Thoracic aorta (tissue), 2 donors: ENCODE measurements around the gene DPP6. TPM values are rescaled to one million over a fixed set of nuclear protein-coding genes. Genes with fewer than 3 reads are reported as not detected.

Experiments used
- ATAC-seq: fragments of 150-250 bp; one replicate; pipeline ENCODE4 v1.8.0; 2017; ENCODE audit warnings: low read depth; ENCODE audit not compliant: insufficient number of reproducible peaks, low FRiP score
- DNase-seq: peaks from one replicate; pipeline ENCODE4 v3.0.0-alpha.2; 2020; ENCODE audit warnings: low spot score
- H3K27ac ChIP-seq, 2 donors: fragments of 200-600 bp; sonication (generic); 1 replicate in 1 of 2; 2 replicates in 1 of 2; pipeline ENCODE4 v1.5.1; 2016; ENCODE audit warnings: mild to moderate bottlenecking in 2 of 2, moderate library complexity in 2 of 2
- H3K27me3 ChIP-seq: fragments of 200-600 bp; sonication (generic); replicated peaks from 2 replicates; pipeline ENCODE4 v1.6.0; 2016; ENCODE audit warnings: mild to moderate bottlenecking; ENCODE audit not compliant: insufficient read depth
- H3K36me3 ChIP-seq: fragments of 200-600 bp; sonication (generic); one replicate; pipeline ENCODE4 v1.5.1; 2016
- H3K4me1 ChIP-seq, 2 donors: fragments of 200-600 bp; sonication (generic); 1 replicate in 1 of 2; 2 replicates in 1 of 2; pipeline versions ENCODE4 v1.5.1 to v1.6.0; 2016; ENCODE audit warnings: low read depth in 2 of 2, mild to moderate bottlenecking in 1 of 2; ENCODE audit not compliant: control insufficient read depth in 1 of 2
- H3K4me3 ChIP-seq: fragments of 200-600 bp; sonication (generic); 2 replicates; pipeline ENCODE4 v1.5.1; 2016; ENCODE audit warnings: mild to moderate bottlenecking
- H3K9me3 ChIP-seq: fragments of 200-600 bp; sonication (generic); 2 replicates; pipeline ENCODE4 v1.5.1; 2016
- CTCF ChIP-seq: fragments of 200-600 bp; sonication (generic); IDR thresholded peaks from one replicate; pipeline ENCODE4 v1.5.1; 2019; ENCODE audit warnings: antibody characterized with exemption
- total RNA-seq, 2 donors: library from RNA; depleted of rRNA; stranded (reverse); fragments of >200 nt; gene quantifications; one replicate each; pipeline versions ENCODE4 v1.1.0 to v1.2.3, GENCODE V29; 2016

The DPP6 gene
- total RNA-seq, 2 donors from 2014 or later, result not detected

- Histone ChIP-seq H3K4me3 (no peak overlapping the region), H3K27me3 (no peaks in the 10 kb centered on the region), H3K27ac (no peak overlapping the region), H3K9me3 (no peaks in the 10 kb centered on the region), H3K4me1 (no peaks in the 10 kb centered on the region), H3K36me3 (no peaks in the 10 kb centered on the region)
- no peak for ATAC-seq
- DNase-seq, result no peak
- TF ChIP-seq CTCF, result no peak
These were observed 718.2 kb downstream of the DPP6 start for GRCh38 chr7:154770361-154770760.

GRCh38 chr7:154770962-154771361 is 718.8 kb downstream of the DPP6 start:
- no peak for TF ChIP-seq CTCF

GRCh38 chr7:154774303-154774969 is 722.2 kb downstream of the DPP6 start:
- Histone ChIP-seq H3K27me3 (no peaks in the 10 kb centered on the region), H3K27ac (no peak overlapping the region), H3K4me3 (no peak overlapping the region), H3K9me3 (no peaks in the 10 kb centered on the region), H3K36me3 (no peaks in the 10 kb centered on the region), H3K4me1 (no peaks in the 10 kb centered on the region)
- no peak for TF ChIP-seq CTCF
- DNase-seq, result no peak
- ATAC-seq, result no peak

More at GRCh38 chr7:154770962-154771361, 718.8 kb downstream of the DPP6 start:
- no peak overlapping the region for H3K4me3 ChIP-seq
- H3K36me3 ChIP-seq, result no peaks in the 10 kb centered on the region
- no peaks in the 10 kb centered on the region for H3K27me3 ChIP-seq
- no peak overlapping the region for H3K27ac ChIP-seq
- ATAC-seq, result no peak
- H3K9me3 ChIP-seq, result no peaks in the 10 kb centered on the region
- DNase-seq, result no peak
- H3K4me1 ChIP-seq, result no peaks in the 10 kb centered on the region

GRCh38 chr7:154775681-154776080 is 723.5 kb downstream of the DPP6 start:
- TF ChIP-seq CTCF, result no peak
- Histone ChIP-seq H3K4me1 (no peaks in the 10 kb centered on the region), H3K36me3 (no peaks in the 10 kb centered on the region), H3K27ac (no peak overlapping the region), H3K9me3 (no peaks in the 10 kb centered on the region), H3K27me3 (no peaks in the 10 kb centered on the region), H3K4me3 (no peak overlapping the region)
- DNase-seq, result no peak
- no peak for ATAC-seq

GRCh38 chr7:154776350-154776749 is 724.2 kb downstream of the DPP6 start:
- Histone ChIP-seq H3K4me1 (no peaks in the 10 kb centered on the region), H3K4me3 (no peak overlapping the region), H3K36me3 (no peaks in the 10 kb centered on the region), H3K27me3 (no peaks in the 10 kb centered on the region), H3K9me3 (no peaks in the 10 kb centered on the region), H3K27ac (no peak overlapping the region)
- DNase-seq, result no peak
- ATAC-seq, result no peak
- no peak for TF ChIP-seq CTCF
